Karpas-422 (cell line): Measurements from ENCODE around the gene FAH. TPM values are rescaled to one million over a fixed set of nuclear protein-coding genes. Genes with fewer than 3 reads are reported as not detected.

Experiments used
- DNase-seq: peaks from one replicate; pipeline ENCODE4 v3.0.0-alpha.2; 2015
- H2AFZ ChIP-seq: fragments of 200-600 bp; sonication (generic); 2 replicates; pipeline ENCODE4 v1.6.1; 2014; ENCODE audit warnings: antibody characterized with exemption, low read length, mixed read lengths
- H3K27ac ChIP-seq: fragments of 200-600 bp; sonication (generic); 2 replicates; pipeline ENCODE4 v1.5.1; 2014; ENCODE audit warnings: mild to moderate bottlenecking, low read length, moderate library complexity
- H3K27me3 ChIP-seq: fragments of 200-600 bp; sonication (generic); 2 replicates; pipeline ENCODE4 v1.6.1; 2014; ENCODE audit warnings: low read length, mixed read lengths
- H3K36me3 ChIP-seq: fragments of 200-600 bp; sonication (generic); 2 replicates; pipeline ENCODE4 v1.6.1; 2014; ENCODE audit warnings: low read length, mixed read lengths; ENCODE audit not compliant: insufficient read depth
- H3K4me1 ChIP-seq: fragments of 200-600 bp; sonication (generic); 2 replicates; pipeline ENCODE4 v1.6.1; 2014; ENCODE audit warnings: mild to moderate bottlenecking, low read length, mixed read lengths
- H3K4me2 ChIP-seq: fragments of 200-600 bp; sonication (generic); 2 replicates; pipeline ENCODE4 v1.6.1; 2014; ENCODE audit warnings: low read length, low read depth, mild to moderate bottlenecking; ENCODE audit not compliant: poor library complexity, severe bottlenecking
- H3K4me3 ChIP-seq: fragments of 200-600 bp; sonication (generic); 2 replicates; pipeline ENCODE4 v1.5.1; 2014; ENCODE audit warnings: mild to moderate bottlenecking, antibody characterized with exemption, low read length, mixed read lengths
- H3K79me2 ChIP-seq: fragments of 200-600 bp; sonication (generic); 2 replicates; pipeline ENCODE4 v1.6.1; 2014; ENCODE audit warnings: mild to moderate bottlenecking, low read length, mixed read lengths
- H3K9ac ChIP-seq: fragments of 200-600 bp; sonication (generic); 2 replicates; pipeline ENCODE4 v1.6.0; 2014; ENCODE audit warnings: low read length
- H3K9me2 ChIP-seq: fragments of 200-600 bp; sonication (generic), shearing (Covaris generic); replicated peaks from 2 replicates; pipeline ENCODE4 v1.6.0; 2014; ENCODE audit warnings: mild to moderate bottlenecking, low read length, moderate library complexity; ENCODE audit not compliant: insufficient read depth
- H3K9me3 ChIP-seq: fragments of 300-700, 200-600 bp; sonication (generic); 2 replicates; pipeline ENCODE4 v1.6.1; 2014; ENCODE audit warnings: low read length, mixed read lengths
- H4K20me1 ChIP-seq: fragments of 200-600 bp; sonication (generic); 2 replicates; pipeline ENCODE4 v1.6.1; 2014; ENCODE audit warnings: mild to moderate bottlenecking, antibody characterized with exemption, low read length, low read depth; ENCODE audit not compliant: insufficient read depth
- total RNA-seq: library from RNA; depleted of rRNA; stranded (reverse); fragments of >200 nt; shearing (Covaris generic); gene quantifications from 2 replicates; pipeline ENCODE4 v1.2.3, GENCODE V29; 2014; ENCODE audit warnings: low replicate concordance; rRNA removed

Gene FAH
- 38.8 and 57.0 TPM in 2 replicates for total RNA-seq

DNA sequence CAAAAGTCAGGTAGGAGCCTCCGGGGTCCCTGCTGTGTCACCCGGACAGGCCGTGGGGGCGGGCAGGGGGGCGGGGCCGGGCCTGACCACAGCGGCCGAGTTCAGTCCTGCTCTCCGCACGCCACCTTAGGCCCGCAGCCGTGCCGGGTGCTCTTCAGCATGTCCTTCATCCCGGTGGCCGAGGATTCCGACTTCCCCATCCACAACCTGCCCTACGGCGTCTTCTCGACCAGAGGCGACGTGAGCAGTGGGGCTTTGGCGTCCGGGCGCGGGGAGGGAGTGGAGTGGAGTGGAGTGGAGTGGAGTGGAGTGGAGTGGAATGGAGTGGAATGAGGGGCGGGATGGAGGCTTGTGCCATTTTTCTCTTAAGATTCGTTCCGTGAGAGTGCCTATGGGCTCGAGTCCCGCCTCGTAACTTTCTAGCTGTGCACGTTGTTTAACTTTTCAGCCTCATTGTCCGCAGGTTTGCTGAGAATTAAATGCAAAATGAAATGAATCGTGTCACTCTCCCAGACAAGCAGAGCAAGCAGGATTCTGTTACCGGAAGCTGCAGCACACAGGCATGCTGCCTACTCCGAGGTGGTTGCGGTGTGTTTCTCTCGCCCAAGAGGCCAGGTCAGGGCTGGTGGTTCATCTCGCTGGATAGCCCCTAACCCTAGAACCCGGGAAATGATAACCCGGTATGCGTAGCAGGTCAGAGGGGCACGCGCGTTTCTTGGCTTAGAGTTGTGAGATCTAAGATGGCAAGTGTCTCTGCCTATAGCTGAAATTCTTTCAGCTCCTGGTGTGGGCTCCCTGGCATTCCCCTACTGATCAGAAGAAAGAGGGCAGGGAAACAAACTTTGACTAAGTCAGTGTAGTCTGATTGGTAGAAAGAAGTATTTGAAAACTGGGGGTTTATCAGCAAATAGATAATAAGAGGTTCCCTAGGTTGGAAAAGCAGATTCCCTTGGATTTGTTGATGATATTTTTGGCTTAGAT is at the start of gene FAH:
TSS of gene FAH (plus strand) at position 104 of the 981 bp plus-strand sequence. CDS start at position 160, 56 bp downstream.
- Histone ChIP-seq H3K27ac (peak within 1 kb of the TSS; percentile 28; the same call in 1 of the 2 replicates), H3K9me3 (no peaks in the 10 kb centered on the region), H3K9ac (peak within 1 kb of the TSS; percentile 90), H3K36me3 (no peaks in the 10 kb centered on the region), H3K27me3 (no peaks in the 10 kb centered on the region), H2AFZ (peak within 1 kb of the TSS; percentile 92), H4K20me1 (no peaks in the 10 kb centered on the region), H3K4me3 (peak within 1 kb of the TSS; percentile 86), H3K4me1 (peaks cover 18% of the 10 kb centered on the region), H3K79me2 (peaks cover 17% of the 10 kb centered on the region), H3K9me2 (no peaks in the 10 kb centered on the region), H3K4me2 (peak within 1 kb of the TSS; percentile 92)
- peak; percentile 80 for DNase-seq

DNA sequence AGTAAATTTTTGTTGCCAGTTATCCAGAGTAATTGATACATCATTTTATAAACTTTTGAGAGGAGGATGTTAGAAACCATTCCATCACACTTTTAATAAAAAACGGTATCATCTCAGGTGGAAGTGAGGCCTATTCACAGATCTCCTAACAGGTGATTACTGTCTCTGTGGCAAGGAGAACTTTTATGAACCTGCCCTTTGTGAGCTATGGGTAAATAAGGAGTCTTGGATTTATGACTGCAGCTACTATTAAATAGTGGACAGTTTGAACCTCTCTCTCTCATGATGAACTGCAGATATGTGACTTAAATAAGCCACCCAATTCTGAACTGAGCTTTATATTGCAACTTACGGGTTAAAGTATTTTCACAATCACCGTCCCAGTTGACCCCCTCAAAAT is 47.6 kb upstream of the FAH start:
- Histone ChIP-seq H4K20me1 (no peaks in the 10 kb centered on the region), H3K27ac (no peak overlapping the region), H3K79me2 (peaks cover 98% of the 10 kb centered on the region), H3K4me2 (no peak overlapping the region), H3K9ac (peak overlapping the region; percentile 5; the same call in 1 of the 2 replicates), H3K9me3 (no peaks in the 10 kb centered on the region), H2AFZ (no peak overlapping the region), H3K9me2 (no peaks in the 10 kb centered on the region), H3K36me3 (no peaks in the 10 kb centered on the region), H3K4me1 (peaks cover 14% of the 10 kb centered on the region), H3K27me3 (no peaks in the 10 kb centered on the region), H3K4me3 (no peak overlapping the region)
- DNase-seq = no peak

DNA sequence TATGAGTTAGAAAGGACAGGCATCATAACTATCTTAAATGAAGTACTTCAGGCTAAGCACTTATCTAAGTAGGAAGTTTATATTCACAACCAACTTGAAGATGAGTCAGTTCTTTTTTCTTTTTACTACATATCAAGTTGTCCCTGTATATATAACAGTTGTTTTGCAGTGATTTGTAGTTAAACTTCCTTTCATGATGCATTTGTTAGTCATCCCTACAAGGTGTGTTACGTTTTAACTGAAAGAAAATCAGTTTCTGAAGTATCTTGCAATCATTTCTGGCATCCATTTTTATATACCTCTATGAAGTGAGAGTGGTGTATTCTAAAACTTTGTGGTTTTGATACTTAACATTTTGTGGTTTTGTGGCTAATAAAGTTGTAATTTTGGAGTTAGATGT is 47.2 kb upstream of the FAH start:
- Histone ChIP-seq H3K4me1 (peaks cover 14% of the 10 kb centered on the region), H4K20me1 (no peaks in the 10 kb centered on the region), H3K27ac (no peak overlapping the region), H3K9ac (no peak overlapping the region; the same call in 1 of the 2 replicates), H3K27me3 (no peaks in the 10 kb centered on the region), H3K4me2 (no peak overlapping the region), H3K36me3 (no peaks in the 10 kb centered on the region), H3K9me3 (no peaks in the 10 kb centered on the region), H3K4me3 (no peak overlapping the region), H3K79me2 (peaks cover 98% of the 10 kb centered on the region), H3K9me2 (no peaks in the 10 kb centered on the region), H2AFZ (no peak overlapping the region)
- DNase-seq = no peak

DNA sequence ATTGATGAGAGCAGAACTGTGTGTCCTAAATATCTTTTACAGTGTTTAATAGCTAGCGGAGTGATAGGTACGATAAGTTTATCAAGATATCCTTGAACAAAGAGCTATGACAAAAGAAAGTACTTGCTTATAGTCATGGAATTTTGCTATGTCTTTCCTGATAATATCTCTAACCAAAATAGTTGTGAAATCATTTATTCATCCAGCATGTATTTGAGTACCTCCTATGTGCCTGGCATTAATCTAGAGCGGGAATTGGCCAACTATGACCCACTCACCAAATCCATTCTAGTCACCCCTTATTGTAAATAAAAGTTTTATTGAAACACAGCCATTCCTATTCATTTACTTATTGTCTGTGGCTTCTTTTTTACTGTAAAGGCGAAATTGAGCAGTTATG is 46.7 kb upstream of the FAH start:
- no peaks in the 10 kb centered on the region for H3K36me3 ChIP-seq
- peaks cover 98% of the 10 kb centered on the region for H3K79me2 ChIP-seq
- DNase-seq = no peak
- no peaks in the 10 kb centered on the region for H3K9me2 ChIP-seq
- no peaks in the 10 kb centered on the region for H4K20me1 ChIP-seq
- peaks cover 14% of the 10 kb centered on the region for H3K4me1 ChIP-seq
- no peaks in the 10 kb centered on the region for H3K9me3 ChIP-seq
- no peak overlapping the region for H3K4me3 ChIP-seq
- H2AFZ ChIP-seq = no peak overlapping the region
- no peak overlapping the region for H3K4me2 ChIP-seq
- no peaks in the 10 kb centered on the region for H3K27me3 ChIP-seq
- no peak overlapping the region for H3K9ac ChIP-seq
- no peak overlapping the region for H3K27ac ChIP-seq

DNA sequence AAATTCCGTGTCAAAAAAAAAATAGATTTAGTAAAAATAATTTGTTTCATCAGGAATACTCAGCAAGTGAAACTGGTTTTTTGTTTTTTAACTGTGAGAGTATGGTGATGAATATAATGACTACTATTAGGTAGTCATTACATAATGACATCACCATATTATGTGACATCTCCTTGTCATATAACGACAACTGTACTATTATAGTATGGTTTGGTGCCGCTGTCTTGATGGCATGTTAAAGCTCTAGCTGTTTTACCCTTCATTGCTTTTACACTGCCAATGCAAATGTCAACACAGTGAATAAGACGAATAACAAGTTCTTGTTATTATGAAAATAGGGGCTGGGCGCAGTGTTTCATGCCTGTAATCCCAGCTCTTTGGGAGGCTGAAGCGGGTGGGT is 45.6 kb upstream of the FAH start:
- H3K27ac ChIP-seq = no peak overlapping the region
- H2AFZ ChIP-seq = no peak overlapping the region
- H3K9me3 ChIP-seq = no peaks in the 10 kb centered on the region
- no peak overlapping the region for H3K9ac ChIP-seq
- H3K36me3 ChIP-seq = no peaks in the 10 kb centered on the region
- no peaks in the 10 kb centered on the region for H3K27me3 ChIP-seq
- H3K79me2 ChIP-seq = peaks cover 100% of the 10 kb centered on the region
- H3K4me1 ChIP-seq = peaks cover 17% of the 10 kb centered on the region
- H4K20me1 ChIP-seq = no peaks in the 10 kb centered on the region
- DNase-seq = no peak
- no peaks in the 10 kb centered on the region for H3K9me2 ChIP-seq
- H3K4me3 ChIP-seq = no peak overlapping the region
- H3K4me2 ChIP-seq = no peak overlapping the region

DNA sequence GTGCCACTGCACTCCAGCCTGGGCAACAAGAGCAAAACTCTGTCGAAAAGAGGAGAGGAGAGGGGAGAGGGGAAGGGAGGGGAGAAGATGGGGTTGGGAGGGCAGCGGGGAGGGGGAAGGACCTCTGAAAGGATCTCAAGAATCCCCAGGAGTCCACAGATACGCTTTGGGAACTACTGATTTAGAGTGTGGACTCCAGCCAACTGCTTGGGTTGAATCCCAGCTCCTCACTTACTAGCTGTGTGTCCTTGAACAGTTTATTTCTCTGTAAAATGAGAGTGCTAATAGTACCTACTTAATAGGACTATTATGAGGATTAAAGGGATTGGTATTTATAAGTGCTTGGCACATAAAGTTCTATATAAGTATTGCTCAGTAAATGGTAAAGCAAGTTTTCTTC is 45.0 kb upstream of the FAH start:
- H3K4me1 ChIP-seq = peaks cover 20% of the 10 kb centered on the region
- H3K27me3 ChIP-seq = no peaks in the 10 kb centered on the region
- no peaks in the 10 kb centered on the region for H4K20me1 ChIP-seq
- no peak overlapping the region for H3K4me3 ChIP-seq
- no peaks in the 10 kb centered on the region for H3K9me3 ChIP-seq
- no peak overlapping the region for H3K27ac ChIP-seq
- DNase-seq = no peak
- H3K36me3 ChIP-seq = no peaks in the 10 kb centered on the region
- no peak overlapping the region for H3K4me2 ChIP-seq
- H3K9ac ChIP-seq = no peak overlapping the region
- H3K9me2 ChIP-seq = no peaks in the 10 kb centered on the region
- peaks cover 100% of the 10 kb centered on the region for H3K79me2 ChIP-seq
- no peak overlapping the region for H2AFZ ChIP-seq

DNA sequence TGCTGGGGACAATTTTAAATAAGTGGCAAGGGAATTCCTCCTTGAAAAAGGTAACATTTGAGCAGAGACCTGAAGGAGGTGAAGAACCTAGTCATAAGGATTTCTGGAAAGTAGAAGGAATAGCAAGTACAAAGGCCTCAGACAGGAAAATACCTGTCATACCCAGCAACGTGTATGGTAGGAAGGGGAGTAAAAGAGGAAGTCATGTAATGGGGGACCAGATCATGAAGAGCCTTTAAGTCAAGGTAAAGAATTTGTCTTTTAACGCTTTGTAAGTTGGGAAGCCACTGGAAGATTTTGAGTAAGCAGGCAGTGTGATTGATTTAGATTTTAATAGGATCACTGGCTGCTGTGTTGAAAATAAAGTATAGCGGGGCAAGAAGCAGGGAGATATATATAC is 43.4 kb upstream of the FAH start:
- Histone ChIP-seq H2AFZ (no peak overlapping the region), H3K79me2 (peaks cover 100% of the 10 kb centered on the region), H3K4me2 (no peak overlapping the region), H3K4me3 (no peak overlapping the region), H3K27ac (no peak overlapping the region), H3K9ac (no peak overlapping the region), H3K36me3 (no peaks in the 10 kb centered on the region), H3K4me1 (peaks cover 36% of the 10 kb centered on the region), H3K27me3 (no peaks in the 10 kb centered on the region), H3K9me2 (no peaks in the 10 kb centered on the region), H3K9me3 (no peaks in the 10 kb centered on the region), H4K20me1 (no peaks in the 10 kb centered on the region)
- DNase-seq = no peak

DNA sequence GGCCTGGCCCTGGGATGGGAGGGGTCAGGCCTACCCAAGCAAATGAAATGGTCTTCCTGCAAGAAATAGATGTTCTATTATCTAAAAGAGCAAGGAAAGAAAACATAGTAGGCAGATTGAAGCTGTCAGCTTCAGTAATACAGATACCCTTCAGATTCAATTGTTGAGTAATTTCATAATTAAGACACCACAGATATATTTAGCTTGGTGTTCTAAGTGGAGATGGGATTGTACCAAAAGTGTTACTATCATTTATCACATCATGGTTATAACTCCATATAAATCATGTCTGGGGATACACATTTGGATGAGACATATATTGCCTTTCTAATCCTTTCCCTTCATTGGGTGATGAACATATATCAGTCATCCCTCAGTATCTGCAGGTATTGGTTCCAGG is 41.9 kb upstream of the FAH start:
- Histone ChIP-seq H4K20me1 (no peaks in the 10 kb centered on the region), H3K79me2 (peaks cover 100% of the 10 kb centered on the region), H2AFZ (no peak overlapping the region), H3K9me2 (no peaks in the 10 kb centered on the region), H3K4me3 (no peak overlapping the region), H3K4me2 (no peak overlapping the region), H3K9me3 (no peaks in the 10 kb centered on the region), H3K9ac (no peak overlapping the region), H3K4me1 (peaks cover 27% of the 10 kb centered on the region), H3K27ac (no peak overlapping the region), H3K36me3 (no peaks in the 10 kb centered on the region), H3K27me3 (no peaks in the 10 kb centered on the region)
- no peak for DNase-seq
